Measurements from ENCODE around the gene LLGL1.

- TF ChIP-seq, protein P1, sequence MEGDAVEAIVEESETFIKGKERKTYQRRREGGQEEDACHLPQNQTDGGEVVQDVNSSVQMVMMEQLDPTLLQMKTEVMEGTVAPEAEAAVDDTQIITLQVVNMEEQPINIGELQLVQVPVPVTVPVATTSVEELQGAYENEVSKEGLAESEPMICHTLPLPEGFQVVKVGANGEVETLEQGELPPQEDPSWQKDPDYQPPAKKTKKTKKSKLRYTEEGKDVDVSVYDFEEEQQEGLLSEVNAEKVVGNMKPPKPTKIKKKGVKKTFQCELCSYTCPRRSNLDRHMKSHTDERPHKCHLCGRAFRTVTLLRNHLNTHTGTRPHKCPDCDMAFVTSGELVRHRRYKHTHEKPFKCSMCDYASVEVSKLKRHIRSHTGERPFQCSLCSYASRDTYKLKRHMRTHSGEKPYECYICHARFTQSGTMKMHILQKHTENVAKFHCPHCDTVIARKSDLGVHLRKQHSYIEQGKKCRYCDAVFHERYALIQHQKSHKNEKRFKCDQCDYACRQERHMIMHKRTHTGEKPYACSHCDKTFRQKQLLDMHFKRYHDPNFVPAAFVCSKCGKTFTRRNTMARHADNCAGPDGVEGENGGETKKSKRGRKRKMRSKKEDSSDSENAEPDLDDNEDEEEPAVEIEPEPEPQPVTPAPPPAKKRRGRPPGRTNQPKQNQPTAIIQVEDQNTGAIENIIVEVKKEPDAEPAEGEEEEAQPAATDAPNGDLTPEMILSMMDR (IDR thresholded peaks at IDR 0.05): no peak
- no peak for TF ChIP-seq POLR2A (IDR thresholded peaks at IDR 0.05)
These were observed 12.0 kb downstream of the LLGL1 start for GRCh38 chr17:18237461-18237860.

All from body of pancreas (tissue), 4 donors.